Adrenal gland (tissue), 12 donors: ENCODE data around the gene SEMA4C. TPM values are rescaled to one million over a fixed set of nuclear protein-coding genes. Genes with fewer than 3 reads are reported as not detected.

Experiments used
- DNase-seq, 7 donors: peaks; one replicate each; pipeline ENCODE4 v3.0.0-alpha.2; 2019 to 2020
- H3K27ac ChIP-seq, 5 donors: fragments of 200-600 bp; sonication (generic) in 4 of 5; 1 replicate in 3 of 5; 2 replicates in 2 of 5; pipeline versions ENCODE4 v1.5.1 to v1.8.0; 2016 to 2020; ENCODE audit warnings: mild to moderate bottlenecking in 1 of 5
- H3K27me3 ChIP-seq: fragments of 200-600 bp; 2 replicates; pipeline ENCODE4 v1.8.0; 2021
- H3K36me3 ChIP-seq, 2 donors: fragments of 200-600 bp; replicated peaks in 1 of 2; 1 replicate in 1 of 2; 2 replicates in 1 of 2; pipeline versions ENCODE4 v1.5.1 to v1.8.0; 2018 to 2022
- H3K4me1 ChIP-seq, 2 donors: fragments of 200-600 bp; replicated peaks in 1 of 2; 1 replicate in 1 of 2; 2 replicates in 1 of 2; pipeline versions ENCODE4 v1.5.1 to v1.8.0; 2018 to 2021
- H3K4me3 ChIP-seq, 4 donors: fragments of 200-600 bp; sonication (generic) in 3 of 4; one replicate each; pipeline ENCODE4 v1.5.1; 2016 to 2018
- H3K9me3 ChIP-seq, 3 donors: fragments of 200-600 bp; sonication (generic) in 1 of 3; replicated peaks in 1 of 3; 1 replicate in 2 of 3; 2 replicates in 1 of 3; pipeline versions ENCODE4 v1.5.1 to v1.8.0; 2016 to 2021
- CTCF ChIP-seq, 6 experiments: fragments of 450-650 bp in 4 of 6; fragments of 200-600 bp in 2 of 6; sonication (generic) in 1 of 6; IDR thresholded peaks; 1 replicate in 5 of 6; 2 replicates in 1 of 6; pipeline versions ENCODE4 v1.5.1 to v1.8.0; 2016 to 2021; ENCODE audit warnings: antibody characterized with exemption in 6 of 6, mild to moderate bottlenecking in 2 of 6, moderate library complexity in 1 of 6
- POLR2A ChIP-seq, 2 donors: fragments of 450-650 bp; IDR thresholded peaks; one replicate each; pipeline ENCODE4 v1.6.1; 2017; ENCODE audit warnings: antibody characterized with exemption in 2 of 2, mild to moderate bottlenecking in 2 of 2, moderate library complexity in 1 of 2
- WGBS, 4 donors: extraction: QIAGEN DNeasy Blood & Tissue Kit in 2 of 4; methylation state at CpG; one replicate each; pipeline versions ENCODE4 v1.1.5 to v1.1.7; 2013 to 2017; 5-methylcytosine and 5-hydroxymethylcytosine counted together
- intact Hi-C, 2 donors: fragments of 100-400 bp; cut with DNase I; formaldehyde crosslinking; loops; one replicate each; pipeline versions ENCODE4 v1.14.1 to v1.15.0; 2022 to 2023
- polyA plus RNA-seq, 3 donors: library from polyadenylated mRNA; stranded (reverse); fragments of 200-250 nt in 2 of 3; fragments of 350-450 nt in 1 of 3; fragmentation: Illumina TruSeq in 1 of 3; extraction: RNeasy Lipid Tissue Mini Kit (QIAGEN cat#74804) in 1 of 3; gene quantifications; one replicate each; pipeline ENCODE4 v1.2.3, GENCODE V29; 2013 to 2014
- total RNA-seq, 9 donors: library from RNA; depleted of rRNA in 4 of 9; stranded (reverse); fragments of >200 nt in 4 of 9; fragments of 120-200 nt in 1 of 9; fragmentation: NEBNext Ultra II Directional in 1 of 9; extraction: Animal tissue kit (Norgen Biotek cat#: 25700) in 1 of 9; gene quantifications; one replicate each; pipeline versions ENCODE4 v1.1.0 to v1.2.4, GENCODE V29; 2013 to 2023
- donor health status: healthy with polysubstance abuse.
- donor health status: Bipolar disorder and iron deficiency.
- donor health status: DM: yes; HTN: yes; CAD: no.
- donor health status: DM: no; HTN: no; CAD: no.
- donor health status: DM: no; HTN: no; CAD: no.
- donor health status: DM: yes; HTN: yes; CAD: no.

Gene SEMA4C
- total and polyA plus RNA-seq, 12 donors = 4.4 to 31.6 (median 23.2) TPM

DNA sequence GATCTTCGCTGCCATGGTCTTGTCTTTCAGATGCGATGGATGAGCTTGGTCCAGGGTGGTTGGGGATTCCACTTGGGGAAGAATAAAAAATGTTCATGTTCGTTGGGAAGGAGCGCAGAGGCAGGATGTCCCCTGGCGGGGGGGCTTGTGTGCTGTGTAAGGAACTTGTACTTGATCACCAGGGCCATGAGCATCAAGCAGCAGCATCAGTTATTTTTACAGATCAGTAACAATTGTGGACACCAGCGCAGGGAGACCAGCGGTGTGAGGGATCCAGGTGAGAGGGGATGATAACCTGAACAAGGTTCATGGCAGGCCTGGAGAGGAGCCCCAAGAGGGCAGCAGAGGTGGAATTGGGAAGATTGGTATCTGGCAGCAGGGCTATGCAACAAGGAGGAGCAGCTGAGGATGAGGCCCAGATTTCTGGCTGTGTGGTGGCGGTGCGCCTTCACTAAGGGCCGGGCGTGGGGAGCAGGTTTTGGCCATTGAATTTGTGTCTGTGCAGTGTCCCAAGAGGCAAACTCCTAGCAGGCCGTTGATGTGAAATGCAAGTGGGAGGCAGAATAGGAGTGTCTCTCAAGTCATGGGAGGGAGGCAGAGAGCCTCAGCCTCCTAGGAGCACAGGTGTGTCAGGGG, 49.9 kb downstream of the SEMA4C start:
- Histone ChIP-seq H3K27me3 (no peaks in the 10 kb centered on the region), H3K9me3 (no peaks in the 10 kb centered on the region), H3K27ac (no peak overlapping the region), H3K36me3 (peaks cover 0 to 11% of the 10 kb centered on the region in 2 donors), H3K4me3 (no peak overlapping the region), H3K4me1 (peaks cover 22 to 49% of the 10 kb centered on the region in 2 donors)
- intact Hi-C loops = loop anchor here in 1 of 2 donors (10.0 kb wide), 1 partner anchor 45 kb away; no protein-coding TSS in a partner anchor
- 87 to 91% (median 89%) methylated on average over 12 of the region's 12 CpGs for WGBS, 4 donors
- TF ChIP-seq CTCF (IDR thresholded peaks at IDR 0.05) (no peak), POLR2A (IDR thresholded peaks at IDR 0.05) (no peak)
- no peak for DNase-seq

- Histone ChIP-seq H3K4me1 (peaks cover 22 to 50% of the 10 kb centered on the region in 2 donors), H3K27me3 (no peaks in the 10 kb centered on the region), H3K27ac (peak overlapping the region in 1 of 5 donors; percentile 12), H3K36me3 (peaks cover 0 to 10% of the 10 kb centered on the region in 2 donors), H3K4me3 (no peak overlapping the region), H3K9me3 (no peaks in the 10 kb centered on the region)
- DNase-seq = peak in 1 of 7 donors; percentile 66
- no peak for TF ChIP-seq CTCF (IDR thresholded peaks at IDR 0.05)
- no peak for TF ChIP-seq POLR2A (IDR thresholded peaks at IDR 0.05)
- 80 to 86% (median 82%) methylated on average over 7 to 10 of the region's 10 CpGs for WGBS, 4 donors
- intact Hi-C loops = loop anchor here in 1 of 2 donors (10.0 kb wide), 1 partner anchor 45 kb away; no protein-coding TSS in a partner anchor
Observed at GRCh38 chr2:96819128-96819875, 50.6 kb downstream of the SEMA4C start.

DNA sequence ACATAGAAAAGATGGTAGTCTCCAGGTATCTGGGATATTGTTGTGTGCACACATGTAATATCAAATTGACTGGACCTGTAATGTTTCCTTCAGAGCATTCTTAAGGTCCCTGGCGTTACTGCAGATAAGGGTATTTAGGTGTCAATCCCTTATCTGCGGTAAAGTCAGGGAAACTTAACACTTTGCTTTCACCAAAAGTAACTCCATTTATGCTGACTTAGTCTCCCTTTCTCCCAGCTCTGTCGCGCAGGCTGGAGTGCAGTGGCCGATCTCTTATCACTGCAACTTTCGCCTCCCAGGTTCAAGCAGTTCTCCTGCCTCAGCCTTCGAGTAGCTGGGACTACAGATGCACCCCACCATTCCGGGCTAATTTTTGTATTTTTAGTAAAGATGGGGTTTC, 52.0 kb downstream of the SEMA4C start:
- Histone ChIP-seq H3K4me3 (peak overlapping the region in 1 of 4 donors; percentile 69), H3K36me3 (peaks cover 0 to 3% of the 10 kb centered on the region in 2 donors), H3K4me1 (peaks cover 22 to 50% of the 10 kb centered on the region in 2 donors), H3K9me3 (no peaks in the 10 kb centered on the region), H3K27me3 (no peaks in the 10 kb centered on the region), H3K27ac (no peak overlapping the region)
- WGBS, 4 donors = 80 to 92% (median 83%) methylated on average over 8 of the region's 8 CpGs
- TF ChIP-seq CTCF (IDR thresholded peaks at IDR 0.05) = no peak
- no peak for TF ChIP-seq POLR2A (IDR thresholded peaks at IDR 0.05)
- DNase-seq = no peak
- intact Hi-C loops = loop anchor here in 1 of 2 donors (10.0 kb wide), 1 partner anchor 47 kb away; no protein-coding TSS in a partner anchor
